NCI-H748 treated with DMSO at 0.1 percent for 48 hours (cell line): Measurements from ENCODE around the gene PNRC1.
"Not testable (repeated sequence)": the region's sequence is repeated elsewhere in the genome, so short reads cannot be mapped to it uniquely, and the experiment has no call there.

Source experiments
- DNase-seq: peaks from one replicate; lab custom pipeline; 2025; lab: John Stamatoyannopoulos, UW

The PNRC1 gene

GRCh38 chr6:89080281-89081128, at the start of gene PNRC1:
Gene PNRC1, plus strand, starts transcription at chr6:89080751. Its CDS starts 144 bp downstream, at chr6:89080895.
- peak; percentile 96 for DNase-seq

DNA sequence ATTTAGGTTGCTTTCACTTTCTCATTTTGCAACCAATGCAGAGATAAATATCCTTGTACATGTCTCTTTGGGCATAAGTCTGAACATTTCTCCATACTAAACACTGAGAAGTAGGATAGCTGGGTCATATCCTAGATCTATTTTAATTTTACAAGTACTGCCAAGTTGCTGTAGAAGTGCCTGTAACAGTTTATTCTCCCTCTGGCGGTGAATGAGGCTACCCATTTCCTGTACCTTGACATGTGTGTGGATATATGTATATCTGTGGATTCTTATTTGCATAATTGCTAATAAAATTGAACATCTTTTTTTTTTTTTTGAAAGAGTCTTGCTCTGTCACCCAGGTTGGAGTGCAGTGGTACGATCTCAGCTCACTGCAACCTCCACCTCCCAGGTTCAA, 48.0 kb upstream of the PNRC1 start:
- no peak for DNase-seq

DNA sequence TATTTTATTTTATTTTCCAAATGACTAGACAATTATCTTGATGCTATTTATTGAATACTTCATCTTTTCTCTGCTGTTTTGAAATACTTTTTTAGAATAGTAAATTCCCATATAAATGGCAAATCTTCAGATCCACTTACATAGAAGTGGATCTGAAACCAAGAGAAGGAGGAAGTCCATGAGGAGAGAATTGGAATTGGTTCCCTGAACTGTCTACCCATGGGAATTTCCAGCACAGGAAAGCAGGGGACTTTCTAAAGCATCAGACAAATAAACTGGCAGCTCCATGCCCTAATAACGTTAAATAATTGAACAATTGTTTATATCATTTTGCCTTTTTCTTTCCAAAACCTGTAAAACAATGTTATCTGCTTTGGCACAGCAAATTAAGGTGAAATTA, 47.1 kb upstream of the PNRC1 start:
- DNase-seq, result no peak

DNA sequence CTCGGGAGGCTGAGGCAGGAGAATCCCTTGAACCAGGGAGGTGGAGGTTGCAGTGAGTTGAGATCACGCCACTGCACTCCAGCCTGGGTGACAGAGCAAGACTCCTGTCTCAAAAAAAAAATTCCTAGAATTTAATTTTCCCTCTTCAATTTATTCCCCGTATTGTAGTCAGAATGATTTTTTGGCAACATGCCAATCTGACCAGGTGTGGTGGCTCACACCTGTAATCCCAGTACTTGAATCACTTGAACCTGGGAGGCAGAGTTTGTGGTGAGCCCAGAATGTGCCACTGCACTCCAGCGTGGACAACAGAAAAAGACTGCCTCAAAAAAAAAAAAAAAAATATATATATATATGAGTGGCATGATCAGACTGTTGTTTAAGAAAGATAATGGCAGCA, 46.4 kb upstream of the PNRC1 start:
- DNase-seq, result not testable (repeated sequence)

GRCh38 chr6:89034586-89035251, 45.8 kb upstream of the PNRC1 start:
- no peak for DNase-seq

GRCh38 chr6:89035252-89036101, 45.1 kb upstream of the PNRC1 start:
- no peak for DNase-seq

GRCh38 chr6:89037141-89037900, 43.2 kb upstream of the PNRC1 start:
- no peak for DNase-seq

DNA sequence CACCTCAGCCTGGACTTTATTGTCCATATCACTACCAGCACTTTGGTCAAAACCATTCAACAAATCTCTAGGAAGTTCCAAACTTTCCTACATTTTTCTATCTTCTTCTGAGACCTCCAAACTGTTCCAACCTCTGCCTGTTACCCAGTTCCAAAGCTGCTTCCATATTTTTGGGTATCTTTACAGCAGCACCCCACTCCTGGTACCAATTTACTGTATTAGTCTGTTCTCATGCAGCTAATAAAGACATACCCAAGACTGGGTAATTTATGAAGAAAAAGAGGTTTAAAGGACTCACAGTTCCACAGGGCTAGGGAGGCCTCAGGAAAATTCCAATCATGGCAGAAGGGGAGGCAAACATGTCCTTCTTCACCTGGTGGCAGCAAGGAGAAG, 42.7 kb upstream of the PNRC1 start:
- DNase-seq, result not testable (repeated sequence)

DNA sequence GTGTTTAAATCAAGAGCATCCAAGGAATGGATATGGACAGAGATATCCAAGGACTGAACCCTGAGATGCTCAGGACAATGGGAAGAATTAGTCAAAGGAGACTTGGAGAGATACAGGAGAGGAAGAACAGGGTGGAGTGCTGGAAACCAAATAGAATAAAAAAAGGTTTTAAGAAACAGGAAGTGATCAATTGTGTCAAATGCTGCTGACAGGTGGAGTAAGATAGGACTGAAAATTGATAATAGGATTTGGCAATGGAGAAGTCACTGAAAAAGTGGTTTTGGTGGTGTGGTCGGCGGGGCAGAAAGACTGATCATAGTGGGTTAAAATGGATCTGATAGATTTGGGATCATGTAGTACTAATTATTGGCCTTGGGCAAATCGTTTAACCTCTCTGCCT, 37.9 kb upstream of the PNRC1 start:
- no peak for DNase-seq

DNA sequence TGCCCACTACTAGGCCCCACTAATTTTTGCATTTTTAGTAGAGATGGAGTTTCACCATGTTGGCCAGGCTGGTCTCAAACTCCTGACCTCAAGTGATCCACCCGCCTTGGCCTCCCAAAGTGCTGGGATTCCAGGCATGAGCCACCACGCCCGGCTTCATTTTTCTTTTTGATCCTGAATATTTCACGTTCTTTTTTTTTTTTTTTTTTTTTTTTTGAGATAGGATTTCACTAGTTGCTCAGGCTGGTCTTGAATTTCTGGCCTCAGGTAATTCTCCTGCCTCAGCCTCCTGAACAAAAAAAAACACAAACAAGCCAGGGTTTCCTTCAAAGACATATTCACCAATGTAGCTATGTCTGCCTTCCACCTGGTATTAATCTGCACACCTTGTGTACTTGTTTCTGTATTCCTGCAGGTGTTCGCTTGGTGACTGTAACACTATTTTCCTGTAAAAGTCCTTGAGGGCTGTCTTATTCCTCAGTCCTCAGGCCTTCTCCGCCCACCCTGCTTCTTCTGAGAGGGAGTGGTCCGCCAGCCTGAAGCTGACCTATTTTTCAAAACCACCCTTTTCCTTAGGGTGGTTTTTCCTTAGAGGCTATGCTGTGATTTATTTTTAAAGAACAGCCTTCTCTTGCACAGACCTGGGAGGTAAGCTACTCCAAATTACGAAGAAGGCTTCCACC, 36.1 kb upstream of the PNRC1 start:
- DNase-seq, result no peak

- no peak for DNase-seq
These were observed 35.6 kb upstream of the PNRC1 start for GRCh38 chr6:89045011-89045387.

DNA sequence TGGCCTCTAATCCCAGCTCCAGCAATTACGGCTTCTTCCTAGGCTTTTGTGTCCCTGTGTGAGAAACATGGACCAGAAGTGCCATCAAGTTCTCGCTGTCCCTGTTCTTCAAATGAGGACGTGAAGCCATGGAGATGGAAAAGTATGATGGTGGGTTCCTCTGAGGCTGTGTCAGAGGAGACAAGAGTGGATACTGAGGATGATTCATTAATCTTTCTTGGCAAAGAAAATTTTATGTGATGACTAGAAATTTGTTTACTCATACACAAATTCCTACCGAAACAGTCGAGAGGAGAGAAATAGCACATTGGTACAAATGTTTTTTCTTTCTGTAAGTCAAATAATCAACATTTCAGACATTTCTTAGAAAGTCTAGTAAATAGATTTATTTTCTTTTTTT, 35.0 kb upstream of the PNRC1 start:
- no peak for DNase-seq

DNA sequence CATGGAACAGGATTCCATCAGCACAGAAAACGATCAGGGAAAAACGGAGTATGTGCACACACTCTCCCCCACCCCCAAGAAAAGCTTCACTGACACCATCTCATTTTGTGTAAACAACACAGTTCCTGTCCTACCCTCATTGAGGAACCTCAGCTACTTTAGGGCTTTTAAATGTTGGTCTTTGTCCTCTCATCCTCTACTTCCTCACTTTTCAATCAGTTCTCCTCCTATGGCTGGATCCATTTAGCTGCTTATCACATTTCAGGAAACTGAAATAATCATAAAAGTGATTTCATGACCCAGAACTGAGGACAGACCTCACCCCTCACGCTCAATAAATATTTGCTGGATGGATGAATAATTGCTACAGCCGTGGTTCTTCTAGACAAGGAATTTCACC, 33.1 kb upstream of the PNRC1 start:
- no peak for DNase-seq

- no peak for DNase-seq
These were observed 32.1 kb upstream of the PNRC1 start for GRCh38 chr6:89048288-89048923.

DNA sequence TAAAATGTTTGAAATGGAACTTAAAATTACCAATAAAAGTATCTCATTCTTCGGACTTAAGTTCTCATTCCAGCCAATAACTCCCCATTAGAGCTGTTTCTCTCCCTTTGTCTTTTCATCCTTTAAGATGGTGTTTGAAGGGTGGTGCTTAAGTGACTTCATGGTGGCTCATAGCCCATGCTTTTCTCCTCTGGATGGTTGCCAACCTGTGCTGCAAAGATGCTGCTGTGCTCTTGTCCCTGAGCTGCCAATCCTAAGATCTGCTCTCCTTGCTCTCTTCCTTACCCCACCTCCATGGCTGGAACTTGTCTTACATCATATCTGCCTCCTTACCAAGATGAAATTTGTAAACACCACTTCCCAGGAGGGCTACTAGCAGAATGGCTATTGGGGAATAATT, 31.6 kb upstream of the PNRC1 start:
- no peak for DNase-seq

GRCh38 chr6:89050155-89050554, 30.4 kb upstream of the PNRC1 start:
- DNase-seq, result no peak

DNA sequence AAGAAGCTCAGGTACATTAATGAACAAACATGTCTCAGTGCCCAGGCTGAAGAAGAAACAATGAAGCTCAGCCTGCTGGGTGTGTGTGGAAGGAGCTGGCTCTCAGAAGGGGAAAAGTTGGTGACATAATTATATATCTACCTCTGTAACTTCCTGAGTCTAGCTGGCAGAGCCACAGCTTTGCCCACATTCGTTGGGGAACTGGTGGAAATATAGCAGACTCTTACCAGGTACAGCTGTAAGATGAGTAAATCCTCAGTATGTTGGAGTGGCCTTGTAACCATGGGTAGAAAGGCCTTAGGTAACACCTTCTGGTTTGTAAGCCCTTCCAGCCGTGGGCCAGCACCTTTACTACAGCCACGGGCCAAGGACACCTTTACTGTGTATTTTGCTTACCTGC, 29.9 kb upstream of the PNRC1 start:
- no peak for DNase-seq

- no peak for DNase-seq
These were observed 28.9 kb upstream of the PNRC1 start for GRCh38 chr6:89051676-89052075.

DNA sequence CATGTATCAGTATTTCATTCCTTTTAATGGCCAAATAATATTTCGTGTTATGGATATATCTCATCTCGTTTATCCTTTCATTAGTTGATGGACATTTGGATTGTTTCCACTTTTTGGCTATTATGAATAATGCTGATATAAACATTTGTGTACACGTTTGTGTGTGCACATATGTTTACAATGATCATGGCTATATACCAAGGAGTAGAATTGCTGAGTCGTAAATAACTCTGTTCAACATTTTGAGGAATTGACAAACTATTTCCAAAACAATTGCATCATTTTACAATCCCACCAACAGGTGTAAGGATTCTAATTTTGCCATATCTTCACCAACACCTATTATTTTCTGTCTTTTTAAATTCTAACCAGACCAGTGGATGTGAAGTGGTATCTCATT, 26.3 kb upstream of the PNRC1 start:
- DNase-seq, result no peak

DNA sequence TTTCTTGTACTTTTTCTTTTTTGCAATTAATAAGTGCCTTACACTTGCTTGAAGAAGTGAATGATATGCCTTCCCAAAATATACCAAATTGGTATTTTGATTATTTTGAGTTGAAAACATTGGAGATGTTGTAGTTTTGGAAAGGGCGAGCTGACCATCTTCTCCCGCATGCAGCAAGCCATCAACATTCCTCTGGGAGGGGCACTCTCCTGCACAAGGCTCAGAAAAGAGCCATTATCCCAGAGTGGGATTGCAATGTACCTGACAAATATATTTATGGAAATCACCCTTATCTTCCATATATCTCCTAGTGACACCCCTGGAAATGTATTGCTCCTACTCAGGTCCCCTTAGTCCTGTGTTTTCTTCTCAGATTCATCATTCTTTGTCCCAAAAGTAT, 22.8 kb upstream of the PNRC1 start:
- DNase-seq, result no peak

DNA sequence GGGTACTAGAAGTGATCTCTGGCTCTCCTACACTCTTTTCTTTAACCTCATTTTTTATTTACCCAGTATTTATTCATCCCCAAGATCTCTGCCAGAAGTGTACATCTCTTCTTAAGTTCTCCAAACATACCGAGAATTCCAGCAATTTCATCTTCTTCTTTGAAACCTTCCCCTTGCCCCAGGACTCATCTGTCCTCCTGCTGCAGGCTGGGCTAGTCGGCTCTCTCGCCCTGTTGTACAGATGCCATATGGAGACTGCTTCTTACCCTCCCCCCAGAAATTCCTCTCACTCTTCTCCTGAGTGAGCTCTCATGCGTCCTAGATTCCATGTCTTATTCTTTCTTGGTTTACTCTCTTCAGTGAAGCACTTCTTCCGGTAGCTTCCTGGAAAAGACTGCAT, 21.9 kb upstream of the PNRC1 start:
- no peak for DNase-seq
